ENCODE results near the gene ELMO3.
A peak's percentile ranks its signal among the peaks of the same experiment; 100 is the strongest.

The ELMO3 gene

GRCh38 chr16:67176662-67177061, 22.3 kb upstream of the ELMO3 start:
- Histone ChIP-seq H3K4me3 (replicated peaks; ENCODE audit: insufficient read depth, low read length) (no peak overlapping the region), H3K27ac (replicated peaks) (no peak overlapping the region), H3K27me3 (ENCODE audit: insufficient read depth, poor library complexity, severe bottlenecking) (peaks cover 23% of the 10 kb centered on the region)
- DNase-seq (ENCODE audit: low read depth in 1 of 2, low spot score in 1 of 2): no peak
- TF ChIP-seq GABPA (IDR thresholded peaks at IDR 0.05; ENCODE audit: low read depth): no peak
- no peak for TF ChIP-seq REST (IDR thresholded peaks at IDR 0.05; ENCODE audit: insufficient replicate concordance, low read depth)
- TF ChIP-seq POLR2AphosphoS5 (IDR thresholded peaks at IDR 0.05; ENCODE audit: low read depth): no peak
- no peak for TF ChIP-seq SPI1 (IDR thresholded peaks at IDR 0.05; ENCODE audit: borderline replicate concordance, low read depth)
- TF ChIP-seq CTCF (IDR thresholded peaks at IDR 0.05; ENCODE audit: insufficient read depth, low read length): no peak

- DNase-seq (ENCODE audit: low read depth in 1 of 2, low spot score in 1 of 2): peak in 1 of 2 experiments; percentile 54
- peaks cover 21% of the 10 kb centered on the region for H3K27me3 ChIP-seq (ENCODE audit: insufficient read depth, poor library complexity, severe bottlenecking)
- H3K4me3 ChIP-seq (replicated peaks; ENCODE audit: insufficient read depth, low read length): peak overlapping the region; percentile 44
- no peak for TF ChIP-seq GABPA (IDR thresholded peaks at IDR 0.05; ENCODE audit: low read depth)
- no peak overlapping the region for H3K27ac ChIP-seq (replicated peaks)
Measured at GRCh38 chr16:67177743-67178699, 20.9 kb upstream of the ELMO3 start.

- H3K27me3 ChIP-seq (ENCODE audit: insufficient read depth, poor library complexity, severe bottlenecking): peaks cover 7% of the 10 kb centered on the region
- H3K27ac ChIP-seq (replicated peaks): no peak overlapping the region
- H3K4me3 ChIP-seq (replicated peaks; ENCODE audit: insufficient read depth, low read length): no peak overlapping the region
- no peak for DNase-seq (ENCODE audit: low read depth in 1 of 2, low spot score in 1 of 2)
- TF ChIP-seq REST (IDR thresholded peaks at IDR 0.05; ENCODE audit: insufficient replicate concordance, low read depth) (no peak), SPI1 (IDR thresholded peaks at IDR 0.05; ENCODE audit: borderline replicate concordance, low read depth) (no peak), CTCF (IDR thresholded peaks at IDR 0.05; ENCODE audit: insufficient read depth, low read length) (no peak), POLR2AphosphoS5 (IDR thresholded peaks at IDR 0.05; ENCODE audit: low read depth) (no peak), GABPA (IDR thresholded peaks at IDR 0.05; ENCODE audit: low read depth) (no peak)
Measured at GRCh38 chr16:67179421-67180080, 19.4 kb upstream of the ELMO3 start.

GRCh38 chr16:67180166-67180565, 18.8 kb upstream of the ELMO3 start:
- no peak for DNase-seq (ENCODE audit: low read depth in 1 of 2, low spot score in 1 of 2)
- Histone ChIP-seq H3K27ac (replicated peaks) (no peak overlapping the region), H3K4me3 (replicated peaks; ENCODE audit: insufficient read depth, low read length) (no peak overlapping the region), H3K27me3 (ENCODE audit: insufficient read depth, poor library complexity, severe bottlenecking) (peaks cover 10% of the 10 kb centered on the region)
- TF ChIP-seq CTCF (IDR thresholded peaks at IDR 0.05; ENCODE audit: insufficient read depth, low read length) (no peak), REST (IDR thresholded peaks at IDR 0.05; ENCODE audit: insufficient replicate concordance, low read depth) (no peak), SPI1 (IDR thresholded peaks at IDR 0.05; ENCODE audit: borderline replicate concordance, low read depth) (no peak), POLR2AphosphoS5 (IDR thresholded peaks at IDR 0.05; ENCODE audit: low read depth) (no peak), GABPA (IDR thresholded peaks at IDR 0.05; ENCODE audit: low read depth) (no peak)

Data from HL-60 (cell line).